ENCODE data around the gene ANKRD13A. TPM values are rescaled to one million over a fixed set of nuclear protein-coding genes. Genes with fewer than 3 reads are reported as not detected.

Gene ANKRD13A
- total RNA-seq, 1 experiment from 2014 or later: 19.9 TPM

- ChIA-PET POLR2A (no interaction called here), CTCF (no interaction called here), RAD21 (ENCODE audit: low non-redundant PET in 1 of 2, low total read pairs in 2 of 2, uncharacterized antibody in 2 of 2, unreplicated experiment in 2 of 2) (no interaction called here)
- no peak overlapping the region for H3K27ac ChIP-seq (ENCODE audit: low read depth, low read length)
- H3K4me2 ChIP-seq (ENCODE audit: low read length): no peak overlapping the region
- intact Hi-C loops (cut with micrococcal nuclease): no loop called here
- no peaks in the 10 kb centered on the region for H3K9me2 ChIP-seq (ENCODE audit: insufficient read depth)
- no peak overlapping the region for H2AFZ ChIP-seq (ENCODE audit: low read depth, low read length, poor library complexity, severe bottlenecking)
- peaks cover 10 to 13% of the 10 kb centered on the region in 2 experiments; a peak in 3 of 4 replicates for H3K36me3 ChIP-seq (ENCODE audit: control insufficient read depth in 1 of 2, insufficient read depth in 2 of 2, low read length in 2 of 2)
- H3K4me3 ChIP-seq (replicated peaks in 1 of 2; ENCODE audit: low read depth in 1 of 2, low read length in 2 of 2): no peak overlapping the region
- H3K9ac ChIP-seq (ENCODE audit: low read length): no peak overlapping the region
- H3K4me1 ChIP-seq (ENCODE audit: control insufficient read depth in 1 of 2, insufficient read depth in 2 of 2, low read length in 2 of 2): peaks cover 0 to 2% of the 10 kb centered on the region in 2 experiments; a peak in 1 of 4 replicates
- no peaks in the 10 kb centered on the region for H4K20me1 ChIP-seq (ENCODE audit: insufficient read depth)
- TF ChIP-seq TCF7L2 (IDR thresholded peaks at IDR 0.05; ENCODE audit: borderline replicate concordance, extremely low read depth, insufficient read depth, insufficient read length) (no peak), JUND (IDR thresholded peaks at IDR 0.05) (no peak), EZH2phosphoT487 (IDR thresholded peaks at IDR 0.05; ENCODE audit: borderline replicate concordance) (no peak), EGR1 (IDR thresholded peaks at IDR 0.05; ENCODE audit: low read depth) (no peak), POLR2A (IDR thresholded peaks at IDR 0.05; ENCODE audit: borderline replicate concordance, extremely low read depth, insufficient read depth, insufficient read length) (no peak), CBX3 (IDR thresholded peaks at IDR 0.05; ENCODE audit: low read depth) (no peak), ZFX (IDR thresholded peaks at IDR 0.05) (no peak)
- TF ChIP-seq, protein P1, sequence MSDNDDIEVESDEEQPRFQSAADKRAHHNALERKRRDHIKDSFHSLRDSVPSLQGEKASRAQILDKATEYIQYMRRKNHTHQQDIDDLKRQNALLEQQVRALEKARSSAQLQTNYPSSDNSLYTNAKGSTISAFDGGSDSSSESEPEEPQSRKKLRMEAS (IDR thresholded peaks at IDR 0.05): no peak
- H3K9me3 ChIP-seq (ENCODE audit: control insufficient read depth in 1 of 2, insufficient read depth in 1 of 2, low read depth in 1 of 2, low read length in 2 of 2): no peaks in the 10 kb centered on the region
- BruUV-seq (replicated peaks): no TSS peak
- ATAC-seq (no peak), DNase-seq (ENCODE audit: low read depth, low spot score) (no peak)
- peaks cover 18% of the 10 kb centered on the region for H3K79me2 ChIP-seq (ENCODE audit: insufficient read depth, low read length)
- H3K27me3 ChIP-seq (ENCODE audit: insufficient read depth, low read length): no peaks in the 10 kb centered on the region
Observed at GRCh38 chr12:109989380-109989779, 9.8 kb upstream of the ANKRD13A start.

- no peak overlapping the region for H3K4me2 ChIP-seq (ENCODE audit: low read length)
- peaks cover 33% of the 10 kb centered on the region for H3K79me2 ChIP-seq (ENCODE audit: insufficient read depth, low read length)
- H3K4me1 ChIP-seq (ENCODE audit: control insufficient read depth in 1 of 2, insufficient read depth in 2 of 2, low read length in 2 of 2): peaks cover 4 to 17% of the 10 kb centered on the region in 2 experiments; a peak in 2 of 4 replicates
- no peaks in the 10 kb centered on the region for H4K20me1 ChIP-seq (ENCODE audit: insufficient read depth)
- no peak for DNase-seq (ENCODE audit: low read depth, low spot score)
- BruUV-seq (replicated peaks): no TSS peak
- TF ChIP-seq RAD21 (IDR thresholded peaks at IDR 0.05; ENCODE audit: low read depth): no peak
- TF ChIP-seq, protein P2, sequence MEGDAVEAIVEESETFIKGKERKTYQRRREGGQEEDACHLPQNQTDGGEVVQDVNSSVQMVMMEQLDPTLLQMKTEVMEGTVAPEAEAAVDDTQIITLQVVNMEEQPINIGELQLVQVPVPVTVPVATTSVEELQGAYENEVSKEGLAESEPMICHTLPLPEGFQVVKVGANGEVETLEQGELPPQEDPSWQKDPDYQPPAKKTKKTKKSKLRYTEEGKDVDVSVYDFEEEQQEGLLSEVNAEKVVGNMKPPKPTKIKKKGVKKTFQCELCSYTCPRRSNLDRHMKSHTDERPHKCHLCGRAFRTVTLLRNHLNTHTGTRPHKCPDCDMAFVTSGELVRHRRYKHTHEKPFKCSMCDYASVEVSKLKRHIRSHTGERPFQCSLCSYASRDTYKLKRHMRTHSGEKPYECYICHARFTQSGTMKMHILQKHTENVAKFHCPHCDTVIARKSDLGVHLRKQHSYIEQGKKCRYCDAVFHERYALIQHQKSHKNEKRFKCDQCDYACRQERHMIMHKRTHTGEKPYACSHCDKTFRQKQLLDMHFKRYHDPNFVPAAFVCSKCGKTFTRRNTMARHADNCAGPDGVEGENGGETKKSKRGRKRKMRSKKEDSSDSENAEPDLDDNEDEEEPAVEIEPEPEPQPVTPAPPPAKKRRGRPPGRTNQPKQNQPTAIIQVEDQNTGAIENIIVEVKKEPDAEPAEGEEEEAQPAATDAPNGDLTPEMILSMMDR (IDR thresholded peaks at IDR 0.05 in 2 of 3, conservative IDR thresholded peaks at IDR 0.05 in 1 of 3; ENCODE audit: borderline replicate concordance in 1 of 3, insufficient read depth in 1 of 3, low read depth in 2 of 3, low read length in 2 of 3): no peak
- TF ChIP-seq JUND (IDR thresholded peaks at IDR 0.05): no peak
- no peak for TF ChIP-seq YY1 (IDR thresholded peaks at IDR 0.05; ENCODE audit: extremely low read depth, insufficient replicate concordance, low read depth, low read length)
- no peak for TF ChIP-seq EZH2phosphoT487 (IDR thresholded peaks at IDR 0.05; ENCODE audit: borderline replicate concordance)
- TF ChIP-seq POLR2AphosphoS5 (IDR thresholded peaks at IDR 0.05; ENCODE audit: low read depth, low read length): no peak
- no peak for TF ChIP-seq ELF1 (IDR thresholded peaks at IDR 0.05; ENCODE audit: borderline replicate concordance, low read depth)
- TF ChIP-seq CBX3 (IDR thresholded peaks at IDR 0.05; ENCODE audit: low read depth): no peak
- TF ChIP-seq SP1 (IDR thresholded peaks at IDR 0.05; ENCODE audit: low read depth): no peak
- TF ChIP-seq ZFX (IDR thresholded peaks at IDR 0.05): no peak
- no peak for TF ChIP-seq FOSL1 (IDR thresholded peaks at IDR 0.05; ENCODE audit: low read depth)
- H3K4me3 ChIP-seq (replicated peaks in 1 of 2; ENCODE audit: low read depth in 1 of 2, low read length in 2 of 2): no peak overlapping the region
- H3K9me3 ChIP-seq (ENCODE audit: control insufficient read depth in 1 of 2, insufficient read depth in 1 of 2, low read depth in 1 of 2, low read length in 2 of 2): no peaks in the 10 kb centered on the region
- no peaks in the 10 kb centered on the region for H3K27me3 ChIP-seq (ENCODE audit: insufficient read depth, low read length)
- no peak overlapping the region for H2AFZ ChIP-seq (ENCODE audit: low read depth, low read length, poor library complexity, severe bottlenecking)
- no peaks in the 10 kb centered on the region for H3K9me2 ChIP-seq (ENCODE audit: insufficient read depth)
- no peak for ATAC-seq
- intact Hi-C loops (cut with micrococcal nuclease): no loop called here
- ChIA-PET POLR2A (no interaction called here), CTCF (no interaction called here), RAD21 (ENCODE audit: low non-redundant PET in 1 of 2, low total read pairs in 2 of 2, uncharacterized antibody in 2 of 2, unreplicated experiment in 2 of 2) (no interaction called here)
- no peak overlapping the region for H3K9ac ChIP-seq (ENCODE audit: low read length)
- no peak overlapping the region for H3K27ac ChIP-seq (ENCODE audit: low read depth, low read length)
- H3K36me3 ChIP-seq (ENCODE audit: control insufficient read depth in 1 of 2, insufficient read depth in 2 of 2, low read length in 2 of 2): peaks cover 10 to 12% of the 10 kb centered on the region in 2 experiments; a peak in 3 of 4 replicates
Observed at GRCh38 chr12:109991586-109991985, 7.6 kb upstream of the ANKRD13A start.
